GM12878 (cell line): ENCODE data around the gene FAM222B. TPM values are rescaled to one million over a fixed set of nuclear protein-coding genes. Genes with fewer than 3 reads are reported as not detected.

Experiments
- ATAC-seq: fragments of 200-7000 bp; cut with Tn5 transposase; 3 replicates; pipeline ENCODE4 v1.9.1; 2020; ENCODE audit warnings: mild to moderate bottlenecking, moderate library complexity
- BruUV-seq: library from RNA; stranded (reverse); fragments of 400-500 nt; replicated peaks from 2 replicates; lab custom pipeline; 2021; lab: Mats Ljungman, UMichigan
- CTCF ChIA-PET: fragments of 300-600 bp; sonication (Branson Sonifier 250); formaldehyde crosslinking; extraction: SDS; loops from one replicate; lab custom pipeline; 2021; ENCODE audit warnings: inconsistent platforms; lab: Yijun Ruan, JAX
- POLR2A ChIA-PET: fragments of 350-600 bp; formaldehyde crosslinking; extraction: SDS; loops from one replicate; lab custom pipeline; 2021; ENCODE audit warnings: inconsistent platforms; lab: Charles Lee
- RAD21 ChIA-PET: fragments of 300-600 bp; sonication (Branson Sonifier 250); formaldehyde crosslinking; loops from one replicate; lab custom pipeline; 2023; ENCODE audit warnings: antibody characterized with exemption; ENCODE audit not compliant: unreplicated experiment; lab: Charles Lee
- SMC1A ChIA-PET: fragments of 300-600 bp; sonication (Branson Sonifier 250); formaldehyde crosslinking; loops from one replicate; lab custom pipeline; 2023; ENCODE audit not compliant: unreplicated experiment, uncharacterized antibody; lab: Charles Lee
- DNase-seq: peaks from one replicate; pipeline ENCODE4 v3.0.0-alpha.2; 2011; ENCODE audit warnings: low read depth, low spot score
- FAIRE-seq: peaks from 3 replicates; lab custom pipeline; 2011; peaks lifted over from hg19 to GRCh38; lab: Jason Lieb, UNC
- H2AFZ ChIP-seq: 2 replicates; pipeline ENCODE4 v1.6.0; 2011; ENCODE audit warnings: low read depth, low read length, control low read depth; ENCODE audit not compliant: control insufficient read depth
- H3K27ac ChIP-seq: 2 replicates; pipeline ENCODE4 v1.5.1; 2011; ENCODE audit warnings: control low read depth; ENCODE audit not compliant: control insufficient read depth, insufficient read depth
- H3K27me3 ChIP-seq, 2 experiments: replicated peaks in 1 of 2; 2 replicates each; pipeline versions ENCODE4 v1.6.0 to v1.6.1; 2011; ENCODE audit warnings: low read length in 1 of 2; ENCODE audit not compliant: control insufficient read depth in 2 of 2, insufficient read depth in 2 of 2
- H3K36me3 ChIP-seq, 2 experiments: 2 replicates each; pipeline ENCODE4 v1.5.1; 2011; ENCODE audit warnings: low read length in 1 of 2; ENCODE audit not compliant: control insufficient read depth in 2 of 2, insufficient read depth in 2 of 2
- H3K4me1 ChIP-seq: 2 replicates; pipeline ENCODE4 v1.6.1; 2011; ENCODE audit warnings: mild to moderate bottlenecking, low read length, moderate library complexity, mixed read lengths; ENCODE audit not compliant: control insufficient read depth, insufficient read depth
- H3K4me2 ChIP-seq: 2 replicates; pipeline ENCODE4 v1.6.0; 2011; ENCODE audit warnings: control low read depth; ENCODE audit not compliant: control insufficient read depth, insufficient read depth
- H3K4me3 ChIP-seq: fragments of 200-600 bp; sonication (generic); 2 replicates; pipeline ENCODE4 v1.5.1; 2016
- H3K79me2 ChIP-seq: 2 replicates; pipeline ENCODE4 v1.6.0; 2011; ENCODE audit warnings: low read length; ENCODE audit not compliant: control insufficient read depth, insufficient read depth
- H3K9ac ChIP-seq: 2 replicates; pipeline ENCODE4 v1.8.0; 2011; ENCODE audit warnings: low read length, control low read depth, mixed read lengths; ENCODE audit not compliant: control insufficient read depth, insufficient read depth
- H3K9me3 ChIP-seq: replicated peaks from 3 replicates; pipeline ENCODE4 v1.5.1; 2011; ENCODE audit warnings: mild to moderate bottlenecking, low read length; ENCODE audit not compliant: control insufficient read depth, insufficient read depth
- H4K20me1 ChIP-seq: 2 replicates; pipeline ENCODE4 v1.6.0; 2011; ENCODE audit not compliant: control insufficient read depth, insufficient read depth
- BRCA1 ChIP-seq: IDR thresholded peaks from 2 replicates; pipeline ENCODE4 v1.6.1; 2011; ENCODE audit warnings: low read depth, low read length, improper control_type of control experiment
- CBFB ChIP-seq: IDR thresholded peaks from 2 replicates; pipeline ENCODE4 v1.6.1; 2016; ENCODE audit warnings: antibody characterized with exemption, low read depth
- CBX5 ChIP-seq: sonication (generic); IDR thresholded peaks from 2 replicates; pipeline ENCODE4 v1.6.1; 2016; ENCODE audit warnings: low read depth, moderate library complexity, mild to moderate bottlenecking, inconsistent platforms
- CREM ChIP-seq: IDR thresholded peaks from 2 replicates; pipeline ENCODE4 v1.6.1; 2014; ENCODE audit warnings: antibody characterized with exemption, low read depth
- GABPA ChIP-seq: IDR thresholded peaks from 2 replicates; pipeline ENCODE4 v1.6.1; 2014; ENCODE audit warnings: antibody characterized with exemption, low read depth, mild to moderate bottlenecking, inconsistent platforms
- HCFC1 ChIP-seq: fragments of 150-350 bp; IDR thresholded peaks from 2 replicates; pipeline ENCODE4 v1.6.1; 2014; ENCODE audit warnings: low read length
- MEF2B ChIP-seq: fragments of 450-650 bp; IDR thresholded peaks from 2 replicates; pipeline ENCODE4 v1.6.1; 2018; ENCODE audit warnings: mild to moderate bottlenecking, moderate library complexity; ENCODE audit not compliant: partially characterized antibody, poor library complexity, severe bottlenecking
- PAX5 ChIP-seq: IDR thresholded peaks from 2 replicates; pipeline ENCODE4 v1.6.1; 2011; ENCODE audit warnings: low read depth, low read length, borderline replicate concordance
- PKNOX1 ChIP-seq: fragments of 450-650 bp; IDR thresholded peaks from 2 replicates; pipeline ENCODE4 v1.6.1; 2016; ENCODE audit warnings: mild to moderate bottlenecking
- POLR2AphosphoS5 ChIP-seq: IDR thresholded peaks from 2 replicates; pipeline ENCODE4 v1.6.1; 2011; ENCODE audit warnings: mild to moderate bottlenecking, low read length, inconsistent platforms
- RFX5 ChIP-seq: IDR thresholded peaks from 2 replicates; pipeline ENCODE4 v1.6.1; 2011; ENCODE audit warnings: low read depth, low read length, improper control_type of control experiment
- SIX5 ChIP-seq: IDR thresholded peaks from 2 replicates; pipeline ENCODE4 v1.6.1; 2011; ENCODE audit warnings: mild to moderate bottlenecking, low read depth, low read length, moderate library complexity; ENCODE audit not compliant: severe bottlenecking
- SMAD5 ChIP-seq: IDR thresholded peaks from 2 replicates; pipeline ENCODE4 v1.6.1; 2016; ENCODE audit warnings: antibody characterized with exemption, low read depth
- SP1 ChIP-seq: IDR thresholded peaks from one replicate; pipeline ENCODE4 v1.6.1; 2011; ENCODE audit warnings: low read depth, low read length
- SREBF2 ChIP-seq: IDR thresholded peaks from 2 replicates; pipeline ENCODE4 v1.6.1; 2012; ENCODE audit warnings: mild to moderate bottlenecking, low read length
- STAT1 ChIP-seq: fragments of 450-650 bp; conservative IDR thresholded peaks from 2 replicates; pipeline ENCODE4 v1.6.1; 2014; ENCODE audit warnings: antibody characterized with exemption, mild to moderate bottlenecking
- TBL1XR1 ChIP-seq: IDR thresholded peaks from 2 replicates; pipeline ENCODE4 v1.6.1; 2012; ENCODE audit warnings: low read depth, low read length, improper control_type of control experiment
- YY1 ChIP-seq: IDR thresholded peaks from 2 replicates; pipeline ENCODE4 v1.6.1; 2011; ENCODE audit warnings: low read depth, mild to moderate bottlenecking, low read length
- ZSCAN29 ChIP-seq: fragments of 450-650 bp; IDR thresholded peaks from 2 replicates; pipeline ENCODE4 v1.6.1; 2017; ENCODE audit warnings: mild to moderate bottlenecking, moderate library complexity
- WGBS: methylation state at CpG from one replicate; pipeline ENCODE4 v1.1.6; 2016; ENCODE audit warnings: low lambda C conversion rate; ENCODE audit not compliant: insufficient replicate concordance, insufficient coverage; ENCODE audit errors: missing lambda C conversion rate; 5-methylcytosine and 5-hydroxymethylcytosine counted together
- in situ Hi-C: fragments of 300-500 bp; cut with MboI; formaldehyde crosslinking; loops from 9 replicates; pipeline ENCODE4 v1.14.3; 2018; ENCODE audit warnings: mixed read lengths
- intact Hi-C: fragments of 100-400 bp; cut with micrococcal nuclease; formaldehyde crosslinking; loops from one replicate; pipeline ENCODE4 v1.14.2; 2022; ENCODE audit not compliant: unreplicated experiment
- polyA plus RNA-seq, 11 experiments: library from polyadenylated mRNA; depleted of rRNA in 4 of 11; unstranded in 6 of 11; stranded (reverse) in 5 of 11; fragments of >200 nt; fragmentation: Nextera tagmentation in 4 of 11; fragmentation: Illumina TruSeq in 1 of 11; extraction: Ambion mirVana in 4 of 11; extraction: Trizol in 1 of 11; gene quantifications; 1 replicate in 1 of 11; 2 replicates in 10 of 11; pipeline versions ENCODE4 v1.2.1 to v1.2.3, GENCODE V29; 2011 to 2016; ENCODE audit warnings: inconsistent platforms in 2 of 11, missing spikeins in 2 of 11, low read depth in 1 of 11
- total RNA-seq, 4 experiments: library from RNA; depleted of rRNA in 3 of 4; stranded (reverse); fragments of >200 nt in 3 of 4; fragmentation: Illumina TruSeq in 1 of 4; extraction: Trizol in 1 of 4; gene quantifications; 2 replicates each; pipeline versions ENCODE4 v1.2.1 to v1.2.3, GENCODE V29; 2013 to 2021
- TF ChIP-seq, protein P1 (sequence below): fragments of 450-650 bp; IDR thresholded peaks from 2 replicates; pipeline ENCODE4 v1.6.1; 2017; ENCODE audit warnings: mild to moderate bottlenecking

FAM222B gene
- total and polyA plus RNA-seq, 10 of the 15 experiments (the other 5 are each of a cell fraction or from before 2014, with no cell fraction given): 2.8 to 18.3 (median 6.4) TPM

DNA sequence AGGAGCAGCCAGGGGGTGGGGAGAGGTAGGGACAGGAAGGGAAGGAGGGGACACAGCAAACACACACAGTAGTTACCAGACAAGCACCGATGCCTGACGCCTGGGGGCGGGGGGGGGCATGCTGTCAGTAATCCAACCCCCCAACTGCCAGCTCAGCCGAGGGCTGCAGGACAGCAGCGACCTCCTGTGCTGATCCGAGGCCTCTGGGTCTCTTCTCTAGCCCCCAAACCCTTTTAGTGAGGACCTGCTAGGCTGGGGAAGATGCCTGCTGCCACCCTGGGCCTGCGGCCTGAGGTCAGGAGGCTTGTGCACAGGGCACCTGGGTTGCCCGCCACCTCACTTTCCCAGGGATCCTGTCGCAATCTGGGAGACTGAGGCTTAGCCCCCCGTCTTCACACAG is 43.4 kb upstream of the FAM222B start:
- FAIRE-seq (no peak), ATAC-seq (no peak), DNase-seq (no peak)
- peaks cover 9 to 21% of the 10 kb centered on the region in 2 experiments; a peak in 3 of 4 replicates for H3K36me3 ChIP-seq
- ChIA-PET SMC1A (no interaction called here), CTCF (interaction anchor here (0.8 to 1.3 kb wide), 2 partner anchors 15 to 16 kb away, joined by 5 to 6 read pairs; no protein-coding TSS in a partner anchor), RAD21 (interaction anchor here (0.8 kb wide), 1 partner anchor 15 kb away, joined by 3 read pairs; no protein-coding TSS in a partner anchor), POLR2A (no interaction called here)
- no TSS peak for BruUV-seq
- TF ChIP-seq ZSCAN29 (no peak), POLR2AphosphoS5 (no peak), CBX5 (no peak), SMAD5 (no peak), SIX5 (no peak), YY1 (no peak), PKNOX1 (no peak), PAX5 (no peak), SREBF2 (no peak), STAT1 (no peak), RFX5 (no peak), MEF2B (no peak), CREM (no peak), TBL1XR1 (no peak), GABPA (no peak), SP1 (no peak), BRCA1 (no peak), CBFB (no peak), HCFC1 (no peak)
- TF ChIP-seq, protein P1, sequence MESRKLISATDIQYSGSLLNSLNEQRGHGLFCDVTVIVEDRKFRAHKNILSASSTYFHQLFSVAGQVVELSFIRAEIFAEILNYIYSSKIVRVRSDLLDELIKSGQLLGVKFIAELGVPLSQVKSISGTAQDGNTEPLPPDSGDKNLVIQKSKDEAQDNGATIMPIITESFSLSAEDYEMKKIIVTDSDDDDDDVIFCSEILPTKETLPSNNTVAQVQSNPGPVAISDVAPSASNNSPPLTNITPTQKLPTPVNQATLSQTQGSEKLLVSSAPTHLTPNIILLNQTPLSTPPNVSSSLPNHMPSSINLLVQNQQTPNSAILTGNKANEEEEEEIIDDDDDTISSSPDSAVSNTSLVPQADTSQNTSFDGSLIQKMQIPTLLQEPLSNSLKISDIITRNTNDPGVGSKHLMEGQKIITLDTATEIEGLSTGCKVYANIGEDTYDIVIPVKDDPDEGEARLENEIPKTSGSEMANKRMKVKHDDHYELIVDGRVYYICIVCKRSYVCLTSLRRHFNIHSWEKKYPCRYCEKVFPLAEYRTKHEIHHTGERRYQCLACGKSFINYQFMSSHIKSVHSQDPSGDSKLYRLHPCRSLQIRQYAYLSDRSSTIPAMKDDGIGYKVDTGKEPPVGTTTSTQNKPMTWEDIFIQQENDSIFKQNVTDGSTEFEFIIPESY: no peak
- H3K4me1 ChIP-seq: peaks cover 26% of the 10 kb centered on the region
- H3K9ac ChIP-seq: no peak overlapping the region
- H3K4me2 ChIP-seq: no peak overlapping the region
- no peaks in the 10 kb centered on the region for H3K9me3 ChIP-seq
- no peaks in the 10 kb centered on the region for H3K79me2 ChIP-seq
- in situ Hi-C loops: loop anchor here (25.0 kb wide), 1 partner anchor 1399 kb away; no protein-coding TSS in a partner anchor
- intact Hi-C loops: no loop called here
- H3K27me3 ChIP-seq: no peaks in the 10 kb centered on the region
- WGBS: 75% methylated on average over 10 of the region's 10 CpGs
- no peaks in the 10 kb centered on the region; the same call in 1 of the 2 replicates for H4K20me1 ChIP-seq
- no peak overlapping the region for H2AFZ ChIP-seq
- no peak overlapping the region for H3K4me3 ChIP-seq
- no peak overlapping the region for H3K27ac ChIP-seq
